GM23248 (cell line): ENCODE results near the gene SFMBT2.

Experiments used
- EZH2 ChIP-seq: fragments of 200-600 bp; sonication (generic); IDR thresholded peaks from 2 replicates; pipeline ENCODE4 v1.6.1; 2018; ENCODE audit warnings: antibody characterized with exemption, mild to moderate bottlenecking; ENCODE audit not compliant: insufficient read depth, poor library complexity, severe bottlenecking
- EZH2phosphoT487 ChIP-seq: fragments of 200-600 bp; sonication (generic); IDR thresholded peaks from 2 replicates; pipeline ENCODE4 v1.6.1; 2018; ENCODE audit warnings: antibody characterized with exemption, moderate library complexity, mild to moderate bottlenecking, low read depth; ENCODE audit not compliant: insufficient read depth

GRCh38 chr10:7272008-7272407 lies 138.8 kb downstream of the SFMBT2 start:
- TF ChIP-seq EZH2 (no peak), EZH2phosphoT487 (no peak)
